ENCODE results near the gene ADGRG1. TPM values are rescaled to one million over a fixed set of nuclear protein-coding genes. Genes with fewer than 3 reads are reported as not detected.
"Not testable (repeated sequence)": the region's sequence is repeated elsewhere in the genome, so short reads cannot be mapped to it uniquely, and the experiment has no call there.

ADGRG1 gene
- total RNA-seq, 2 donors from 2014 or later = 0.64 TPM

DNA sequence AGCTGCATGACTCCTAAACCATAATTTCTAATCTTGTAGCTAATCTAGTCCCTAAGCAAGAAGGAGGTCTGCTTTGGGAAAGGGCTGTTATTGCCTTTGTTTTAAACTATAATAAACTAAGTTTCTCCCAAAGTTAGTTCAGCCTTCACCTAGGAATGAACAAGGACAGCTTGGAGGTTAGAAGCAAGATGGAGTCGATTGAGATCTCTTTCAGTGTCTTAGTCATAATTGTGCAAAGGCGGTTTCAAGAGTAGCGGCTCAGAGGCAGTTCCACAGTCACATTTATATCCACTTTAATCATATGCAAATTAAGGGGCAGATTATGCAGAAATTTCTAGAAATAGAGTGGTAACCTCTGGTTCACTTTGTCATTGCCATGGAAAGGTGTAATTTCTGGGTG is 83.6 kb downstream of the ADGRG1 start:
- Histone ChIP-seq H3K4me1 (ENCODE audit: control insufficient read depth, insufficient read depth, low read length) (no peaks in the 10 kb centered on the region), H3K27ac (ENCODE audit: low read depth, low read length) (no peak overlapping the region), H3K4me3 (ENCODE audit: low read length) (no peak overlapping the region), H3K27me3 (ENCODE audit: control insufficient read depth, insufficient read depth, low read length, poor library complexity, severe bottlenecking) (no peaks in the 10 kb centered on the region), H3K9me3 (ENCODE audit: control insufficient read depth, low read length) (no peaks in the 10 kb centered on the region), H3K9ac (ENCODE audit: extremely low read depth, low read length, poor library complexity, severe bottlenecking) (no peak overlapping the region), H3K36me3 (ENCODE audit: control insufficient read depth, insufficient read depth, low read length) (no peaks in the 10 kb centered on the region)
- peaks cover 10% of the 10 kb centered on the region for H3K27me3 Mint-ChIP-seq (ENCODE audit: insufficient read depth)
- H3K4me3 Mint-ChIP-seq = no peak overlapping the region
- H3K9me3 Mint-ChIP-seq = no peaks in the 10 kb centered on the region
- no peak overlapping the region for H3K27ac Mint-ChIP-seq
- WGBS, 2 experiments (ENCODE audit: insufficient coverage in 1 of 2, insufficient read length in 1 of 2) = 100% methylated on average over 2 of the region's 3 CpGs; no CpG with 5 or more reads in 1 of the 2 experiments
- no peak for DNase-seq
- peaks cover 4% of the 10 kb centered on the region for H3K4me1 Mint-ChIP-seq
- TF ChIP-seq, protein P1, sequence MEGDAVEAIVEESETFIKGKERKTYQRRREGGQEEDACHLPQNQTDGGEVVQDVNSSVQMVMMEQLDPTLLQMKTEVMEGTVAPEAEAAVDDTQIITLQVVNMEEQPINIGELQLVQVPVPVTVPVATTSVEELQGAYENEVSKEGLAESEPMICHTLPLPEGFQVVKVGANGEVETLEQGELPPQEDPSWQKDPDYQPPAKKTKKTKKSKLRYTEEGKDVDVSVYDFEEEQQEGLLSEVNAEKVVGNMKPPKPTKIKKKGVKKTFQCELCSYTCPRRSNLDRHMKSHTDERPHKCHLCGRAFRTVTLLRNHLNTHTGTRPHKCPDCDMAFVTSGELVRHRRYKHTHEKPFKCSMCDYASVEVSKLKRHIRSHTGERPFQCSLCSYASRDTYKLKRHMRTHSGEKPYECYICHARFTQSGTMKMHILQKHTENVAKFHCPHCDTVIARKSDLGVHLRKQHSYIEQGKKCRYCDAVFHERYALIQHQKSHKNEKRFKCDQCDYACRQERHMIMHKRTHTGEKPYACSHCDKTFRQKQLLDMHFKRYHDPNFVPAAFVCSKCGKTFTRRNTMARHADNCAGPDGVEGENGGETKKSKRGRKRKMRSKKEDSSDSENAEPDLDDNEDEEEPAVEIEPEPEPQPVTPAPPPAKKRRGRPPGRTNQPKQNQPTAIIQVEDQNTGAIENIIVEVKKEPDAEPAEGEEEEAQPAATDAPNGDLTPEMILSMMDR (conservative IDR thresholded peaks at IDR 0.05) = no peak
- H3K36me3 Mint-ChIP-seq (ENCODE audit: low read depth) = no peaks in the 10 kb centered on the region

DNA sequence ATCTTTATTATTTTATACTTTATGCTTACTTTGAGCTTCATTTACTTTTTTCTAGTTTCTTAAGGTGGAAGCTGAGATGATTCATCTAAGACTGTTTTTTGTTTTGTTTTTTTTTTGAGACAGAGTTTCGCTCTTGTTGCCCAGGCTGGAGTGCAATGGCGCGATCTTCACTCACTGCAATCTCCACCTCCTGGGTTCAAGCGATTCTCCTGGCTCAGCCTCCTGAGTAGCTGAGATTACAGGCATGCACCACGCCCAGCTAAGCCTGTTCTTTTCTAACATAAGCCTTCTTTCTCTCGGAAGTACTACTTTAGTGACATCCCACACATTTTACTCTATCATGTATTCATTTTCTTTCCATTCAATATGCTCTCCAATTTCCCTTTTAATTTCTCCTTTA is 84.1 kb downstream of the ADGRG1 start:
- H3K9ac ChIP-seq (ENCODE audit: extremely low read depth, low read length, poor library complexity, severe bottlenecking); H3K4me1 ChIP-seq (ENCODE audit: control insufficient read depth, insufficient read depth, low read length); H3K4me3 Mint-ChIP-seq; H3K9me3 ChIP-seq (ENCODE audit: control insufficient read depth, low read length); H3K4me3 ChIP-seq (ENCODE audit: low read length); H3K9me3 Mint-ChIP-seq; H3K27ac ChIP-seq (ENCODE audit: low read depth, low read length); H3K36me3 Mint-ChIP-seq (ENCODE audit: low read depth); H3K27me3 ChIP-seq (ENCODE audit: control insufficient read depth, insufficient read depth, low read length, poor library complexity, severe bottlenecking); H3K27ac Mint-ChIP-seq; H3K27me3 Mint-ChIP-seq (ENCODE audit: insufficient read depth); H3K36me3 ChIP-seq (ENCODE audit: control insufficient read depth, insufficient read depth, low read length); DNase-seq; H3K4me1 Mint-ChIP-seq: not testable (repeated sequence)
- WGBS, 2 experiments (ENCODE audit: insufficient coverage in 1 of 2, insufficient read length in 1 of 2) = 74 to 84% methylated on average over 6 of the region's 6 CpGs

DNA sequence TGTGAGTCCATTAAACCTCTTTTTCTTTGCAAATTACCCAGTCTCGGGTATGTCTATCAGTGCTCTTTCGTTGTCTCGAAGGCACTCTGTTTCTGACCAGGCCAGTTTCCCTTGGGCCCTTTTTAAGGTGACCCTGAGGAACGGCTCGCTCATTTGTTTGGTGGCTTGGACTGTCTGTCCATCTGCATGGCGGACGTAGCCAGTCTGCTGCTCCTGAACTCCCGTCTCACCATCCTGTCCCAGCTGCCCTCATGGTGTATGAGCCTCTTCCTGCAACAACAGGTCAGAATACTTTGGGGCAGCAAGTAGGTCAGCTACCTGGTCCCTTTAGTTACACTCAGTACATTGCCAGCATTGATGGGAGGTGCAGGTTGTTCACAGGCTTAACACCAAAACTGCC is 85.2 kb downstream of the ADGRG1 start:
- H3K36me3 Mint-ChIP-seq (ENCODE audit: low read depth) = no peaks in the 10 kb centered on the region
- 97% methylated on average over 8 of the region's 8 CpGs for WGBS, 2 experiments (ENCODE audit: insufficient coverage in 1 of 2, insufficient read length in 1 of 2)
- Histone ChIP-seq H3K4me1 (ENCODE audit: control insufficient read depth, insufficient read depth, low read length) (no peaks in the 10 kb centered on the region), H3K9ac (ENCODE audit: extremely low read depth, low read length, poor library complexity, severe bottlenecking) (no peak overlapping the region), H3K36me3 (ENCODE audit: control insufficient read depth, insufficient read depth, low read length) (no peaks in the 10 kb centered on the region), H3K4me3 (ENCODE audit: low read length) (no peak overlapping the region), H3K9me3 (ENCODE audit: control insufficient read depth, low read length) (no peaks in the 10 kb centered on the region), H3K27ac (ENCODE audit: low read depth, low read length) (no peak overlapping the region), H3K27me3 (ENCODE audit: control insufficient read depth, insufficient read depth, low read length, poor library complexity, severe bottlenecking) (no peaks in the 10 kb centered on the region)
- no peak for DNase-seq
- H3K9me3 Mint-ChIP-seq = no peaks in the 10 kb centered on the region
- TF ChIP-seq, protein P1 (conservative IDR thresholded peaks at IDR 0.05) = no peak
- H3K27ac Mint-ChIP-seq = no peak overlapping the region
- peaks cover 4% of the 10 kb centered on the region for H3K4me1 Mint-ChIP-seq
- no peak overlapping the region for H3K4me3 Mint-ChIP-seq
- peaks cover 1% of the 10 kb centered on the region for H3K27me3 Mint-ChIP-seq (ENCODE audit: insufficient read depth)

DNA sequence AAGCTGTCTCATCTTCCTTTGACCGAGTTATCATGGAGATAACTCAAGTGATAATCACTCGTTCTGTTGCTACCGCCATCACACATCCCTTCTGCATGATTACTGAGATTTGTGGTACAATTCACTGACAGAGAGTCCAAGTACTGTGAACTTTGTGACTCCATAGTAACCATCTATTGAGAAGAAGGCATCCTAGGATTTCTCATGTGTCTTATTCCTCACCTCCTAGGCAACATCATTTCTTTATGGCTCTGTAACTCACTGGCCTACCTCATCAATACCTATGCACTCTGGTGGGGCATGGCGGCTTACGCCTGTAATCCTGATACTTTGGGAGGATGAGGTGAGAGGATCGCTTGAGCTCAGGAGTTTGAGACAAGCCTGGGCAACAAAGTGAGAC is 85.6 kb downstream of the ADGRG1 start:
- Histone ChIP-seq H3K9ac (ENCODE audit: extremely low read depth, low read length, poor library complexity, severe bottlenecking) (no peak overlapping the region), H3K27ac (ENCODE audit: low read depth, low read length) (no peak overlapping the region), H3K4me1 (ENCODE audit: control insufficient read depth, insufficient read depth, low read length) (no peaks in the 10 kb centered on the region), H3K36me3 (ENCODE audit: control insufficient read depth, insufficient read depth, low read length) (no peaks in the 10 kb centered on the region), H3K27me3 (ENCODE audit: control insufficient read depth, insufficient read depth, low read length, poor library complexity, severe bottlenecking) (no peaks in the 10 kb centered on the region), H3K9me3 (ENCODE audit: control insufficient read depth, low read length) (no peaks in the 10 kb centered on the region), H3K4me3 (ENCODE audit: low read length) (no peak overlapping the region)
- Mint-ChIP-seq H3K27ac (no peak overlapping the region), H3K4me3 (no peak overlapping the region), H3K36me3 (ENCODE audit: low read depth) (no peaks in the 10 kb centered on the region), H3K4me1 (peaks cover 4% of the 10 kb centered on the region), H3K27me3 (ENCODE audit: insufficient read depth) (peaks cover 1% of the 10 kb centered on the region), H3K9me3 (no peaks in the 10 kb centered on the region)
- TF ChIP-seq, protein P1 (conservative IDR thresholded peaks at IDR 0.05) = no peak
- WGBS, 2 experiments (ENCODE audit: insufficient coverage in 1 of 2, insufficient read length in 1 of 2) = 95 to 96% methylated on average over 5 to 6 of the region's 6 CpGs
- no peak for DNase-seq

All from endodermal cell (in vitro differentiated cells).